ENCODE measurements around the gene SPPL2B. TPM values are rescaled to one million over a fixed set of nuclear protein-coding genes. Genes with fewer than 3 reads are reported as not detected.
"Not testable (repeated sequence)": the region's sequence is repeated elsewhere in the genome, so short reads cannot be mapped to it uniquely, and the experiment has no call there.

The SPPL2B gene
- total RNA-seq, 1 experiment from 2014 or later: 9.3 TPM

- no peak for DNase-seq (ENCODE audit: low spot score)
Observed at GRCh38 chr19:2338055-2338615, 9.7 kb downstream of the SPPL2B start.

- DNase-seq (ENCODE audit: low spot score): no peak
Observed at GRCh38 chr19:2338751-2339643, 10.5 kb downstream of the SPPL2B start.

- DNase-seq (ENCODE audit: low spot score): no peak
Observed at GRCh38 chr19:2339644-2340310, 11.3 kb downstream of the SPPL2B start.

GRCh38 chr19:2340496-2341243 lies 12.2 kb downstream of the SPPL2B start:
- DNase-seq (ENCODE audit: low spot score): no peak

- DNase-seq (ENCODE audit: low spot score): no peak
Observed at GRCh38 chr19:2341244-2341751, 12.8 kb downstream of the SPPL2B start.

GRCh38 chr19:2341982-2342381 lies 13.5 kb downstream of the SPPL2B start:
- no peak for DNase-seq (ENCODE audit: low spot score)

GRCh38 chr19:2342656-2343288 lies 14.3 kb downstream of the SPPL2B start:
- no peak for DNase-seq (ENCODE audit: low spot score)

- no peak for DNase-seq (ENCODE audit: low spot score)
Observed at GRCh38 chr19:2343289-2343982, 15.0 kb downstream of the SPPL2B start.

- DNase-seq (ENCODE audit: low spot score): no peak
Observed at GRCh38 chr19:2344381-2344870, 15.9 kb downstream of the SPPL2B start.

- no peak for DNase-seq (ENCODE audit: low spot score)
Observed at GRCh38 chr19:2345076-2345475, 16.6 kb downstream of the SPPL2B start.

GRCh38 chr19:2345794-2346663 lies 17.5 kb downstream of the SPPL2B start:
- DNase-seq (ENCODE audit: low spot score): no peak

GRCh38 chr19:2349818-2350217 lies 21.3 kb downstream of the SPPL2B start:
- DNase-seq (ENCODE audit: low spot score): not testable (repeated sequence)

GRCh38 chr19:2350656-2351055 lies 22.2 kb downstream of the SPPL2B start:
- no peak for DNase-seq (ENCODE audit: low spot score)

- no peak for DNase-seq (ENCODE audit: low spot score)
Observed at GRCh38 chr19:2351591-2351990, 23.1 kb downstream of the SPPL2B start.

- DNase-seq (ENCODE audit: low spot score): no peak
Observed at GRCh38 chr19:2352121-2352520, 23.6 kb downstream of the SPPL2B start.

GRCh38 chr19:2353159-2353886 lies 24.8 kb downstream of the SPPL2B start:
- DNase-seq (ENCODE audit: low spot score): no peak

GRCh38 chr19:2353887-2354592 lies 25.6 kb downstream of the SPPL2B start:
- no peak for DNase-seq (ENCODE audit: low spot score)

- no peak for DNase-seq (ENCODE audit: low spot score)
Observed at GRCh38 chr19:2354670-2355069, 26.2 kb downstream of the SPPL2B start.

All from H4 (cell line).